Panc1 (cell line): ENCODE data around the gene CDC42BPA. TPM values are rescaled to one million over a fixed set of nuclear protein-coding genes. Genes with fewer than 3 reads are reported as not detected.

Experiments
- ATAC-seq: fragments of 200-7000 bp; cut with Tn5 transposase; 2 replicates; pipeline ENCODE4 v1.9.1; 2020; ENCODE audit warnings: mild to moderate bottlenecking, moderate library complexity
- BruUV-seq: library from RNA; stranded (reverse); fragments of 400-500 nt; replicated peaks from 2 replicates; lab custom pipeline; 2021; lab: Mats Ljungman, UMichigan
- CTCF ChIA-PET: fragments of 300-600 bp; sonication (Branson Sonifier 250); formaldehyde crosslinking; loops from one replicate; lab custom pipeline; 2022; ENCODE audit warnings: antibody characterized with exemption; lab: Charles Lee
- POLR2A ChIA-PET: fragments of 300-600 bp; sonication (Branson Sonifier 250); formaldehyde crosslinking; loops from one replicate; lab custom pipeline; 2022; ENCODE audit warnings: antibody characterized with exemption; lab: Charles Lee
- DNase-seq: peaks from one replicate; pipeline ENCODE4 v3.0.0-alpha.2; 2010; ENCODE audit warnings: low read depth, low spot score
- H3K27ac ChIP-seq: 2 replicates; pipeline ENCODE4 v1.5.1; 2011; ENCODE audit warnings: mild to moderate bottlenecking, low read length, inconsistent platforms
- H3K27me3 ChIP-seq: fragments of 200-500 bp; sonication (Bioruptor generic); 2 replicates; pipeline ENCODE4 v1.6.0; 2014; ENCODE audit warnings: low read length, inconsistent platforms; ENCODE audit not compliant: control insufficient read depth, insufficient read depth
- H3K36me3 ChIP-seq: fragments of 200-500 bp; sonication (Bioruptor generic); 2 replicates; pipeline ENCODE4 v1.5.1; 2014; ENCODE audit warnings: inconsistent platforms, mild to moderate bottlenecking, low read length, moderate library complexity; ENCODE audit not compliant: control insufficient read depth, insufficient read depth
- H3K4me1 ChIP-seq: 2 replicates; pipeline ENCODE4 v1.5.1; 2011; ENCODE audit warnings: inconsistent platforms, mild to moderate bottlenecking, low read length, moderate library complexity; ENCODE audit not compliant: control insufficient read depth, insufficient read depth
- H3K4me3 ChIP-seq, 2 experiments: 2 replicates each; pipeline ENCODE4 v1.5.1; 2011 to 2012; ENCODE audit warnings: low read depth in 2 of 2, low read length in 2 of 2, mild to moderate bottlenecking in 2 of 2, inconsistent platforms in 1 of 2, moderate library complexity in 1 of 2
- H3K9me3 ChIP-seq: fragments of 200-500 bp; sonication (Bioruptor generic); 2 replicates; pipeline ENCODE4 v1.5.1; 2014; ENCODE audit warnings: low read depth, mild to moderate bottlenecking, inconsistent platforms, low read length, moderate library complexity; ENCODE audit not compliant: control insufficient read depth, insufficient read depth
- CTCF ChIP-seq: fragments of 450-650 bp; IDR thresholded peaks from 2 replicates; pipeline ENCODE4 v1.5.1; 2017; ENCODE audit warnings: mild to moderate bottlenecking
- POLR2AphosphoS5 ChIP-seq: IDR thresholded peaks from 2 replicates; pipeline ENCODE4 v1.6.1; 2012; ENCODE audit warnings: mild to moderate bottlenecking, low read depth, low read length, moderate library complexity
- REST ChIP-seq, 2 experiments: IDR thresholded peaks; 2 replicates each; pipeline ENCODE4 v1.6.1; 2011 to 2012; ENCODE audit warnings: low read depth in 2 of 2, control low read depth in 1 of 2, low read length in 1 of 2, mild to moderate bottlenecking in 1 of 2, moderate library complexity in 1 of 2; ENCODE audit not compliant: insufficient read depth in 1 of 2
- SIN3A ChIP-seq: IDR thresholded peaks from 2 replicates; pipeline ENCODE4 v1.6.1; 2012; ENCODE audit warnings: low read depth, mild to moderate bottlenecking, low read length, moderate library complexity, borderline replicate concordance; ENCODE audit not compliant: insufficient read depth
- TCF7L2 ChIP-seq: IDR thresholded peaks from 2 replicates; pipeline ENCODE4 v1.6.1; 2011; ENCODE audit warnings: mild to moderate bottlenecking, low read depth, low read length, inconsistent platforms
- in situ Hi-C: cut with HindIII; loops from 2 replicates; pipeline ENCODE4 v1.10.0; 2016; ENCODE audit warnings: low sequenced_read_pairs, low pct_unique_long_range_greater_than_20kb
- intact Hi-C: fragments of 100-400 bp; cut with micrococcal nuclease; formaldehyde crosslinking; loops from one replicate; pipeline ENCODE4 v1.10.0; 2022; ENCODE audit not compliant: unreplicated experiment
- total RNA-seq: library from RNA; stranded (reverse); gene quantifications from one replicate; pipeline ENCODE4 v1.2.1, GENCODE V29; 2021; ENCODE audit not compliant: unreplicated experiment

The CDC42BPA gene
- total RNA-seq, 1 experiment from 2014 or later: 32.8 TPM

- POLR2A ChIA-PET: interaction anchor here (0.7 kb wide), 1 partner anchor 265 kb away, joined by 3 read pairs; no protein-coding TSS in a partner anchor
- no peaks in the 10 kb centered on the region for H3K9me3 ChIP-seq
- no TSS peak for BruUV-seq
- H3K4me1 ChIP-seq: no peaks in the 10 kb centered on the region
- H3K4me3 ChIP-seq: no peak overlapping the region
- in situ Hi-C loops (no loop called here), intact Hi-C loops (no loop called here)
- no peaks in the 10 kb centered on the region for H3K36me3 ChIP-seq
- no peaks in the 10 kb centered on the region for H3K27me3 ChIP-seq
- ATAC-seq (no peak), DNase-seq (no peak)
- no peak overlapping the region for H3K27ac ChIP-seq
- CTCF ChIA-PET: no interaction called here
- TF ChIP-seq CTCF (no peak), SIN3A (no peak)
These were observed 45.5 kb upstream of the CDC42BPA start for GRCh38 chr1:227363825-227364224.

- in situ Hi-C loops: no loop called here
- intact Hi-C loops: no loop called here
- no peak overlapping the region for H3K4me3 ChIP-seq
- no peaks in the 10 kb centered on the region; the same call in 1 of the 2 replicates for H3K9me3 ChIP-seq
- ChIA-PET CTCF (no interaction called here), POLR2A (no interaction called here)
- no peak for TF ChIP-seq REST (IDR thresholded peaks at IDR 0.05; ENCODE audit: insufficient read depth in 1 of 2, low read depth in 2 of 2, low read length in 1 of 2)
- no peak for TF ChIP-seq POLR2AphosphoS5
- no peak for TF ChIP-seq CTCF
- ATAC-seq (no peak), DNase-seq (no peak)
- BruUV-seq: no TSS peak
- H3K27ac ChIP-seq: no peak overlapping the region
- no peaks in the 10 kb centered on the region for H3K36me3 ChIP-seq
- no peaks in the 10 kb centered on the region for H3K27me3 ChIP-seq
- H3K4me1 ChIP-seq: peaks cover 10% of the 10 kb centered on the region
These were observed 43.7 kb upstream of the CDC42BPA start for GRCh38 chr1:227362039-227362438.

GRCh38 chr1:227357927-227358302 is 39.6 kb upstream of the CDC42BPA start:
- H3K9me3 ChIP-seq: no peaks in the 10 kb centered on the region; the same call in 1 of the 2 replicates
- TF ChIP-seq SIN3A (no peak), POLR2AphosphoS5 (no peak), TCF7L2 (no peak), CTCF (no peak), REST (IDR thresholded peaks at IDR 0.05; ENCODE audit: insufficient read depth in 1 of 2, low read depth in 2 of 2, low read length in 1 of 2) (no peak)
- no peaks in the 10 kb centered on the region for H3K36me3 ChIP-seq
- intact Hi-C loops: no loop called here
- H3K4me1 ChIP-seq: peaks cover 16% of the 10 kb centered on the region
- in situ Hi-C loops: no loop called here
- POLR2A ChIA-PET: no interaction called here
- DNase-seq (no peak), ATAC-seq (no peak)
- H3K4me3 ChIP-seq: no peak overlapping the region
- peak overlapping the region; percentile 74 for H3K27ac ChIP-seq
- BruUV-seq: no TSS peak
- CTCF ChIA-PET: interaction anchor here (0.6 kb wide), 1 partner anchor 187 kb away, joined by 3 read pairs; no protein-coding TSS in a partner anchor
- no peaks in the 10 kb centered on the region for H3K27me3 ChIP-seq
